GM18907 (cell line): ENCODE data around the gene SKP1.

Experiments used
- ATAC-seq: cut with Tn5 transposase; IDR thresholded peaks from one replicate; pipeline ENCODE4 v1.9.1; 2021; ENCODE audit warnings: mild to moderate bottlenecking, moderate library complexity; ENCODE audit not compliant: unreplicated experiment

Gene SKP1

GRCh38 chr5:134130239-134130945, 46.4 kb downstream of the SKP1 start:
- no peak for ATAC-seq

GRCh38 chr5:134129411-134130238, 47.1 kb downstream of the SKP1 start:
- no peak for ATAC-seq

DNA sequence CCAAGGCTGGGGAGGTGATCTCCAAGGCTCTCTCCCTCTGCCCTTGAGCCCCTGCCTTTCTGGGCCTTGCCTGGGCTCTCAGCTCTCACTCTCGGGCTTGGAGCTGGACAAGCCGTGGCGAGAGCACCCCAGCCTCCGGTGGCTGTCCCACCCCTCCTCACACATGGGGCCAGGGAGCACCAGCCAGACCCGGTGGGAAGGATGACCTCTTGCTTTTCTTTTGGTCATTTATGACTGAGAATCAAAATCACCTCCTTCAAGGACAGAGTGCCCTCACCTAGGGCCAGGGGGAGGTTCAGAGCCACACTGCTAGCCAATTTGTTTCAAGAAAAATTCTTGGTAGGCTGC, 48.1 kb downstream of the SKP1 start:
- no peak for ATAC-seq

DNA sequence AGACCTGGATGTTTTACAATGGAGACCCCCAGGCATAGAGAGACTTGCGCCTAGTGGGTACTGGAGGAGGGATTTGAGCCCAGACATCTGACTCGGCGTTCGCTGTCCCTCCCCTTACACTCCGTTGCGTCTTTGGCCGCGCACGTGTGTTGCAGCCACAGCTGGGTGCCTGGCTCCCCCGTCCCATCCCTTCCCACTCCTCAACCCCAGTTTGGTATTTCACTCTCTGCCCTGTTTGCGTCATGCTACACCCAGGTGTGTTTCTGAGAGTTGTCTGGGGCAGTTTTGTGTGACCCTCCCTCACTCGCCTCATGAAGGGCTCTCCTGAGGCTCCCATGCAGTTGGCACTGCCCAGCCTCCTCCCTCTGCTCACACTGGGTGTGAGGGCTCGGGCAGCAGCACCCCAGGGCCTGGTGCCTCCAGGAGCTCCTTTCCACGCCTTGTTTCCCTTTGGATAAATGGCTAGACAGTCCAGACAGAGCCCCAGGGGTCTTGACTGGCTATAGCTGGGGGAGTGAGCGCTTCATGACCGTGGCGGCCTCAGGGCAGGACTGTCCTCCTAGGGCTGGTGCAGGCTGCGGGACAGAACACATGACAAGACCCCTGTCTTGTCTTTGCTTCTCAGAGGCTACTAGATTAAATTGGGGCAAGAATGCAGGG, 48.6 kb downstream of the SKP1 start:
- no peak for ATAC-seq

GRCh38 chr5:134127376-134127861, 49.3 kb downstream of the SKP1 start:
- ATAC-seq = peak; percentile 41

DNA sequence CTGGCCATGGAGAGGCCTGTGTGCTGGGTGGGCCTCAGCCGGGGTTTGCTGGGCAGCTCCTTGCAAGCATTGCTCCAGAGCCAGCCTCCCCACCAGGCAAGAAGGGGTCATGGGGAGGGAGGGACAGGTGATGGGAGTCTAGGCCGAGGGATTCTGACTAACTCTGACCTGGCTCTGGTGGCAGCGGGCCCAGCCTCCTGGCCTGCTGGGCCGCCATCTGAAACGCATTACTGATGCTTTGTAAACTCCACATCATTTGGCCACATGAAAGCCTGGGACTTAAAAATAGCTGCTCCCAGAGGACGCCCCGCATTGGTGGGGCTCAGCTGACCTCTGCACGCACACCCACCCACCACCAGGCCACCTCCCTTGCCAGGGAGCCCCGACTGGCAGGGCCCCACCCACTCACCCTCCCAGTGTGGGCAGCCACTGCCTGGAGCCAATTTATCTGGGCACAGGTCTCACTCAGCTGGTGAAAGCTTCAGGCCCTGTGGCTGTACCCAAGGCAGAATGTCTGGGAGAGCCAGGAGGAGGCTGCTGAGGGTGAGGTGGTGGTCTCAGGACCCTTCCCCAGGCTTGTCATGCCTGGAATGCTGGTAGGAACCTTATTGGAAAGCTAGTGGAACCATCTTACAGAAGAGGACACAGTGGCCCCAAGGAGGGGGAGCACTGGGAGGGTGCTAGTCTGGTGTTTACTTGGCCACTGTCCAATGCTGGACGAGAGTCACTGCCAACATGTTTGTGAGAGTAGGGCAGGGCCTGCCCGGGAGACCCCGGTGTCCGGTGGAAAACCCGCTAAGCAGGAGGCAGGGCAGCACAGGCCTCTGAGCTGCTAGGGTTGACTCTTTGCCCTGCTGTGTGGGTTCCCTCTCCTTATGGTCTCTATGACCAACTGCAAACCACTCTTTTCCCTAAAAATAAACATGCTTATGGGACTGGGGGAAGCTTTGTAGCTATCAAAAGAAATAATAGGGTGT, 51.4 kb downstream of the SKP1 start:
- no peak for ATAC-seq

DNA sequence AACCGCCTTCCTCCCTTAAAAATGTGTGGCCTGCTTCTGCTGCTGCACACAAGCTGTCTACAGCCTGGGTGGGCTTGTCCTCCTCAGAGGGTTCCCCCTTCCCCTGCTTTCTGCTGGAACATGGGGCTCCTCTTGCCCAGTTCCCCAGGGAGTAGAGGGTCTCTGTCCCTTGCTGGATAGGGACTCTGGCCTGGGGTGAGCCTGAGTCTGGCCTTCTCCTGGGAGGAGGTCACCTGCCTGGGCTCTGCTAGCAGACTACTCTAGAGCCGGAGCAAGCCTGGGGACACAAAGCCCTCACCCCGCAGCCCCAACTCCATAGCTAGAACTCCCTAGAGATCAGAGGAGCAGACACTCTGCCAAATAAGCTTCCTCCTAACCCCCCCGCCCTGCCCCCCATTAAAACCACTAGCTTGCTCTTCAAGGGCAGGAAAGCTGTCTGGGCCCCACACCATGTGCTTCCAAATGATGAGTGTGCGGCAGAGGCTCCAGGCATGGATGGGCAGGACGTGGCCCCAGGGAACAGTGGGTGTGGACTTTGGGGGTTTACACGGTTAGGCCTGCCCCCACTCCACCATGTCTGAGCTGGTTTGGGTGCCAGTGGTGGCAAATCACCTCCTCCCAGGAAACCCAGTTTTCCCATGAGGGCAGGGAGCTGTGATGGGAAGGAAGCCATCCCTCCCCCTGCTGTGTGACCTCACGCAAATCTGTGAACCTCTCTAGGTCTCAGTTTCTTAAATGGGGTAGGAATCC, 52.3 kb downstream of the SKP1 start:
- ATAC-seq = no peak

- no peak for ATAC-seq
Observed at GRCh38 chr5:134123360-134123759, 53.4 kb downstream of the SKP1 start.

DNA sequence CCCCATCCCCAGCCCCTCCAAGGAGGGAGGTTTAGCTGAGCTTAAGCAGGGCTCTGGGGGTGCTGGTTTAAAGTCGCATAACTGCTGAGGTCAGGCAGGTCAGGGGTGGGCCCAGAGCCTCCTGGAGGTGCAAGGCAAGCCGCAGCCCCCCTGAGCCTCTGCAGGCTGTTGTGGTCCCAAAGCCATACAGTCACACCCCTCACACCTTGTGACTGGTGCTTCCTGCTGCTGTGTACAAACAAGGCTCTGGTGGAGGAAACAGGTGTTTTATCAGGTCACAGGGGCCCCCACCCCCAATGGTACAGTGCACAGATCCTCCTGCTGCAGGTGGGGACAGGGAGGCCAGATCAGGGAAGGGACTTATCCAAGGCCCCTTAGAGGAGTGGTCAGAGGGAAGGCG, 54.2 kb downstream of the SKP1 start:
- no peak for ATAC-seq

DNA sequence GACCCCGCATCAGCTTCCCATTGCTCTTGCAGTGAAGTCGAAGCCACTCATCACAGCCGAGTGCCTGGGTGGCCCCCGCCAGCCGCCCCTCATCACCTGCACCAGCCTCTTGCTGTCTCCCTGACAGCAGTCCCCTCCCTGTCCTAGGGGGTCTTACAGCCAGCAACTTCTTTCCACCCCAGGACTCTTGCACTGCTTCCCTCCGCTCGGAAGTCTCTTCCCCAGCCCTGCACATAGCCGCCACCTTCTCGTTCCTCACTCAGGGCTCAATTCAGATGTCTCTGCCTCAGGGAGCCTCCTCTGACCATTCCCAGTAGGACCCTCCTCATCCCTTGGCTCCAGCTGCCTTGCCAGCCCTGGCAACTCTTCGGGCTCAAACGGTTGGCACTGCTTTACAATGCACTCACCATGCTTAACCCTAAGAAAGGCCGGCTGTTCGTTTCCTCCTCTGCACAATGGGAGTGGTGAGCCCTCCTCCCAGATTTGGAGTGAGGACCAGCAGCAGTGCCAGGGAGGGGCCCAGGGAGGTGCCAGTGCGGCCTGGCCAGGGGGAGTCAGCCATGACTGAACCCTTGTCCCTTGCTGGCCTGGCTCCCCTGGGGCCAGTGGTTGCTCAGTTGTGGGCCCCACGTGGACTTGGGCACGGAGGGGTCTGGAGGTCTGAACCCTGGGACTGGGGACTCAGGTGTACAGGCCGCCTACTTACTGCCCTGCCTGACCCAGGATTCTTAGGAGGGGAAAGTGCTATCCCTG, 56.2 kb downstream of the SKP1 start:
- no peak for ATAC-seq

GRCh38 chr5:134119720-134120119, 57.0 kb downstream of the SKP1 start:
- no peak for ATAC-seq

- no peak for ATAC-seq
Observed at GRCh38 chr5:134118212-134118835, 58.4 kb downstream of the SKP1 start.

- ATAC-seq = no peak
Observed at GRCh38 chr5:134116789-134117761, 59.7 kb downstream of the SKP1 start.

DNA sequence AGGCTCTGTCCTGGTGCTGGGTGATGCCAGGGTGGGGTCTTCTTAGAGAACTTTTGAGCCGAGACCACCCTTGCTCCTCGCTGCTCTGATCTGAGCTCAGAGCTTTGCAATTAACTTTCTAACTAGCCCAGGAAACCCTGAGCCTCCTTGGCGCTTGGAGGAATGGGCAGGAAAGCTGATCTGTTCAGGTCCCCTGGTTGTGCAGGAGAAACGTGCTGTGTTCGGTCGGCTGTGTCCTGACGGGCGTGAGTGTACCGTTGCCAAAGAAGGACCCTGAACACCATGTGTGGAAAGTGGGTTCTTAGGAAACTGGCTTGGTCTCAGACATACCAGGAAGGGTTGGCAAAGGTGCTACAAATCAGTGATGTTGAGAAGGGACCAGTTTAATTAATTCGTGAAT, 60.5 kb downstream of the SKP1 start:
- no peak for ATAC-seq

DNA sequence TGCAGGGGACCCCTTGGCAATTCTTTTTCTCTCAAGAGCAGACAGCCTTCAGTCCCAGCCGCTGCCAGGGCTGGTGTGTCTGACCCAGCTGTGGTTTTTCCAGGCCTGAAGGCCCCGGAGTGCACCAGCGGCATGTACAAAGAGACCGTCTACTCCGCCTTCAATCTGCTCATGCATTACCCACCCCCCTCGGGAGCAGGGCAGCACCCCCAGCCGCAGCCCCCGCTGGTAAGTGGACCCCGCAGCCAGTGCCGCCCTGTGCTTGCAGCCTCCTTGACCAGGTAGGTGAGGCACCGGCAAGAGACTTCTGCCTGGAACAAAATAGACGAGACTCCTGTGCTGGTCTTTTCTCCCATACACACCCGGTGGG, 61.0 kb downstream of the SKP1 start:
- ATAC-seq = no peak

GRCh38 chr5:134114886-134115805, 61.6 kb downstream of the SKP1 start:
- peak; percentile 12 for ATAC-seq
